Breast epithelium (tissue), 4 donors: ENCODE data around the gene ONECUT1. TPM values are rescaled to one million over a fixed set of nuclear protein-coding genes. Genes with fewer than 3 reads are reported as not detected.

Source experiments
- DNase-seq, 2 donors: peaks; one replicate each; pipeline ENCODE4 v3.0.0-alpha.2; 2019; ENCODE audit warnings: low spot score in 2 of 2
- H3K27ac ChIP-seq, 2 donors: fragments of 200-600 bp; sonication (generic) in 1 of 2; one replicate each; pipeline ENCODE4 v1.5.1; 2016 to 2019; ENCODE audit warnings: mild to moderate bottlenecking in 1 of 2
- H3K27me3 ChIP-seq, 2 donors: fragments of 200-600 bp; sonication (generic) in 1 of 2; one replicate each; pipeline versions ENCODE4 v1.5.1 to v1.6.0; 2017 to 2019; ENCODE audit warnings: control low read depth in 1 of 2, mild to moderate bottlenecking in 1 of 2
- H3K36me3 ChIP-seq: fragments of 200-600 bp; one replicate; pipeline ENCODE4 v1.5.1; 2019
- H3K4me1 ChIP-seq, 2 donors: fragments of 200-600 bp; sonication (generic); one replicate each; pipeline ENCODE4 v1.5.1; 2016 to 2019; ENCODE audit warnings: control low read depth in 1 of 2
- H3K4me3 ChIP-seq, 3 donors: fragments of 200-600 bp; sonication (generic); 1 replicate in 2 of 3; 2 replicates in 1 of 3; pipeline ENCODE4 v1.5.1; 2016 to 2019; ENCODE audit warnings: mild to moderate bottlenecking in 3 of 3, moderate library complexity in 2 of 3
- H3K9me3 ChIP-seq, 2 donors: fragments of 200-600 bp; sonication (generic) in 1 of 2; one replicate each; pipeline ENCODE4 v1.5.1; 2016 to 2019; ENCODE audit warnings: control low read depth in 1 of 2
- POLR2A ChIP-seq: fragments of 450-650 bp; IDR thresholded peaks from one replicate; pipeline ENCODE4 v1.6.1; 2016; ENCODE audit warnings: antibody characterized with exemption, mild to moderate bottlenecking, moderate library complexity
- POLR2AphosphoS5 ChIP-seq, 3 donors: sonication (generic); formaldehyde crosslinking; IDR thresholded peaks; one replicate each; pipeline ENCODE4 v1.6.1; 2017; ENCODE audit warnings: antibody characterized with exemption in 3 of 3
- intact Hi-C: fragments of 100-400 bp; cut with DNase I; formaldehyde crosslinking; loops from one replicate; pipeline ENCODE4 v1.15.1; 2023; ENCODE audit warnings: low total_unique reads
- total RNA-seq, 3 donors: library from RNA; depleted of rRNA; stranded (reverse); fragments of >200 nt; gene quantifications; one replicate each; pipeline ENCODE4 v1.1.0, GENCODE V29; 2016
- TF ChIP-seq, protein P1 (sequence below), 3 donors: fragments of 450-650 bp; IDR thresholded peaks; one replicate each; pipeline ENCODE4 v1.5.1; 2016 to 2017; ENCODE audit warnings: antibody characterized with exemption in 3 of 3, mild to moderate bottlenecking in 3 of 3, moderate library complexity in 3 of 3

ONECUT1 gene
- total RNA-seq, 3 donors from 2014 or later: not detected

GRCh38 chr15:52788099-52788986, 1.8 kb downstream of the ONECUT1 start:
- Histone ChIP-seq H3K36me3 (no peaks in the 10 kb centered on the region), H3K9me3 (no peaks in the 10 kb centered on the region), H3K4me1 (peaks cover 0 to 8% of the 10 kb centered on the region in 2 donors), H3K4me3 (no peak overlapping the region), H3K27ac (no peak overlapping the region), H3K27me3 (peaks cover 8 to 95% of the 10 kb centered on the region in 2 donors)
- DNase-seq: no peak
- intact Hi-C loops: no loop called here
- TF ChIP-seq, protein P1, sequence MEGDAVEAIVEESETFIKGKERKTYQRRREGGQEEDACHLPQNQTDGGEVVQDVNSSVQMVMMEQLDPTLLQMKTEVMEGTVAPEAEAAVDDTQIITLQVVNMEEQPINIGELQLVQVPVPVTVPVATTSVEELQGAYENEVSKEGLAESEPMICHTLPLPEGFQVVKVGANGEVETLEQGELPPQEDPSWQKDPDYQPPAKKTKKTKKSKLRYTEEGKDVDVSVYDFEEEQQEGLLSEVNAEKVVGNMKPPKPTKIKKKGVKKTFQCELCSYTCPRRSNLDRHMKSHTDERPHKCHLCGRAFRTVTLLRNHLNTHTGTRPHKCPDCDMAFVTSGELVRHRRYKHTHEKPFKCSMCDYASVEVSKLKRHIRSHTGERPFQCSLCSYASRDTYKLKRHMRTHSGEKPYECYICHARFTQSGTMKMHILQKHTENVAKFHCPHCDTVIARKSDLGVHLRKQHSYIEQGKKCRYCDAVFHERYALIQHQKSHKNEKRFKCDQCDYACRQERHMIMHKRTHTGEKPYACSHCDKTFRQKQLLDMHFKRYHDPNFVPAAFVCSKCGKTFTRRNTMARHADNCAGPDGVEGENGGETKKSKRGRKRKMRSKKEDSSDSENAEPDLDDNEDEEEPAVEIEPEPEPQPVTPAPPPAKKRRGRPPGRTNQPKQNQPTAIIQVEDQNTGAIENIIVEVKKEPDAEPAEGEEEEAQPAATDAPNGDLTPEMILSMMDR (IDR thresholded peaks at IDR 0.05): no peak
- TF ChIP-seq POLR2AphosphoS5 (IDR thresholded peaks at IDR 0.05) (no peak), POLR2A (no peak)

DNA sequence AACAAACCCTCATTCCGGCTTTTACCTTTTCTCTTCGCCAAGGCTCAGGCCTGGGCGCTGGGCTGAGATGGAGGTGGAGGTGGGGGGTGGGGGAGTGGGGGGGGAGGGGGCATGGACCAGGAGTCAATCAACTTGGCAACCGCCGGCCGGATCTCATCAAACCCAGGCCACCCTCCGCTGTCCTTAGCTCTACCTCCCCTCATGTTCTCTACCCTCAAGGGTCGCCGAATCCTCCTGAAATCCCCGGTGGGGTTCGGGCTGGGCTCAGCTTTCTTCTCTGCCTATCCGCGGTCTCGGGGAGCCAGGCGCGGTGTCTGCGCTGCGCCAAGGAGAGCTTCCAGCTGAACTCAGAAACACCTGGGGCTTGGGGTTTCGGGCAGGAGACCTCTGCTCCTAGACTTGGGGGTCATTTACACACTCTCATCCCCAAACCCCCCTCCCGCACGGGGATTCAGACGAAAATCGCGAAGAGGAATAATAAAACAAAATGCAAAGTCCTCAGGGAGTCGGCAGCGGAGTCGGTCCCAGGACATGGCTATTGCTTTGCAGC, 2.5 kb downstream of the ONECUT1 start:
- H3K4me3 ChIP-seq: no peak overlapping the region
- H3K9me3 ChIP-seq: no peaks in the 10 kb centered on the region
- H3K4me1 ChIP-seq: peaks cover 0 to 8% of the 10 kb centered on the region in 2 donors
- intact Hi-C loops: no loop called here
- peaks cover 8 to 95% of the 10 kb centered on the region in 2 donors for H3K27me3 ChIP-seq
- DNase-seq: no peak
- TF ChIP-seq POLR2AphosphoS5 (IDR thresholded peaks at IDR 0.05) (no peak), POLR2A (no peak)
- TF ChIP-seq, protein P1 (IDR thresholded peaks at IDR 0.05): no peak
- no peaks in the 10 kb centered on the region for H3K36me3 ChIP-seq
- H3K27ac ChIP-seq: no peak overlapping the region

GRCh38 chr15:52787123-52787503, 3.0 kb downstream of the ONECUT1 start:
- intact Hi-C loops: no loop called here
- peaks cover 0 to 8% of the 10 kb centered on the region in 2 donors for H3K4me1 ChIP-seq
- no peak for TF ChIP-seq POLR2A
- TF ChIP-seq, protein P1 (IDR thresholded peaks at IDR 0.05): no peak
- TF ChIP-seq POLR2AphosphoS5 (IDR thresholded peaks at IDR 0.05): no peak
- no peak overlapping the region for H3K27ac ChIP-seq
- no peak overlapping the region for H3K4me3 ChIP-seq
- H3K36me3 ChIP-seq: no peaks in the 10 kb centered on the region
- peaks cover 8 to 93% of the 10 kb centered on the region in 2 donors for H3K27me3 ChIP-seq
- H3K9me3 ChIP-seq: no peaks in the 10 kb centered on the region
- DNase-seq: no peak

DNA sequence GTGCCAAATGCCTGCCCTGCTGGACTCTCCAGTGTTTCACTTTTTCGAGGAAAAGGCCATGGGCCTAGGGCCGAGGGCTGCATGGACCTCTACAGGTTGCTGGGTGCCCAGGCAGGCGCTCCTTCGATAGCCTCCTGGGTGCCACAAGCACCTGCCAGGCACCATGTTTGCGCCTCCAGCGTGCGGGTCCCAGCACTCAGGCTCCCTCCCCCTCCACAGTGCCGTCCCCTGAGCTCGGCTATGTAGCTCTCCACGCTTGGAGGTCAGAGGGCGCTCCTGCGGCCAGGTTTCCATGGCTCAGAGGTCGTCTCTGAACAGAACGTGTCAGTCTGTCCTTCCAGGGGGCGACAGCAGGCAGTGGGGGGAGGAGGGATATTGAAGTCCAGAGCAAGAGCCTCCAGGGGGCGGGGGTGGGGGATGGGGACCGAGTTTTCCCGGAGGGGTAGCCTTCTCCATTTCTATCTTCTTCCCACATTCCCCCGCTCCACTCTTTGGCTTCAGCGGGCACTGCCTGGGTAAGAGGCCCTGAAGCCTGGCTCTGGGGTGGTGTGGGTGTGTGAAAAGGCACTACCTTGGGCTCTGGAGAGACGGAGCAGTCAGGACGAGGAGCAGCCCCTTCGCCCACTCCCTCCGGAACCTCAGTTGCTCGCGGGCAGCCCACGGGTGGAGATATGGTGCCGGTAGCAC, 3.6 kb downstream of the ONECUT1 start:
- intact Hi-C loops: no loop called here
- peaks cover 8 to 96% of the 10 kb centered on the region in 2 donors for H3K27me3 ChIP-seq
- H3K4me1 ChIP-seq: peaks cover 0 to 8% of the 10 kb centered on the region in 2 donors
- DNase-seq: no peak
- no peaks in the 10 kb centered on the region for H3K9me3 ChIP-seq
- TF ChIP-seq POLR2A (no peak), POLR2AphosphoS5 (IDR thresholded peaks at IDR 0.05) (no peak)
- TF ChIP-seq, protein P1 (IDR thresholded peaks at IDR 0.05): no peak
- no peaks in the 10 kb centered on the region for H3K36me3 ChIP-seq
- no peak overlapping the region for H3K4me3 ChIP-seq
- H3K27ac ChIP-seq: no peak overlapping the region
